Prostate gland (tissue), 2 donors: Measurements from ENCODE around the gene CSMD2. TPM values are rescaled to one million over a fixed set of nuclear protein-coding genes. Genes with fewer than 3 reads are reported as not detected.

Experiments used
- DNase-seq: peaks from one replicate; pipeline ENCODE4 v3.0.0-alpha.2; 2019; ENCODE audit warnings: low spot score
- H3K27ac ChIP-seq, 2 donors: fragments of 200-600 bp; sonication (generic); 2 replicates each; pipeline ENCODE4 v1.5.1; 2017 to 2019
- H3K27me3 ChIP-seq: fragments of 200-600 bp; sonication (generic); replicated peaks from 2 replicates; pipeline ENCODE4 v1.5.1; 2019; ENCODE audit not compliant: insufficient read depth
- H3K36me3 ChIP-seq, 2 donors: fragments of 200-600 bp; sonication (generic); 1 replicate in 1 of 2; 2 replicates in 1 of 2; pipeline versions ENCODE4 v1.5.1 to v1.8.1; 2017 to 2019
- H3K4me1 ChIP-seq: fragments of 200-600 bp; sonication (generic); replicated peaks from 2 replicates; pipeline ENCODE4 v1.5.1; 2019
- H3K4me3 ChIP-seq, 2 donors: fragments of 200-600 bp; sonication (generic); 2 replicates each; pipeline ENCODE4 v1.5.1; 2017 to 2019
- H3K9me3 ChIP-seq: fragments of 200-600 bp; sonication (generic); 2 replicates; pipeline ENCODE4 v1.5.1; 2017
- POLR2A ChIP-seq: fragments of 450-650 bp; IDR thresholded peaks from one replicate; pipeline ENCODE4 v1.6.1; 2016; ENCODE audit warnings: antibody characterized with exemption, mild to moderate bottlenecking
- POLR2AphosphoS5 ChIP-seq: sonication (generic); formaldehyde crosslinking; IDR thresholded peaks from one replicate; pipeline ENCODE4 v1.6.1; 2017; ENCODE audit warnings: antibody characterized with exemption
- WGBS: methylation state at CpG from one replicate; pipeline ENCODE4 v1.1.5; 2018; 5-methylcytosine and 5-hydroxymethylcytosine counted together
- intact Hi-C: fragments of 100-400 bp; cut with DNase I; formaldehyde crosslinking; loops from one replicate; pipeline ENCODE4 v1.14.2; 2022
- total RNA-seq, 2 donors: library from RNA; depleted of rRNA; stranded (reverse); fragments of >200 nt; gene quantifications; one replicate each; pipeline ENCODE4 v1.1.0, GENCODE V29; 2016
- TF ChIP-seq, protein P1 (sequence below), 4 experiments: fragments of 200-600 bp in 2 of 4; fragments of 450-650 bp in 2 of 4; sonication (generic) in 2 of 4; IDR thresholded peaks; 1 replicate in 3 of 4; 2 replicates in 1 of 4; pipeline ENCODE4 v1.5.1; 2016 to 2019; ENCODE audit warnings: antibody characterized with exemption in 4 of 4, mild to moderate bottlenecking in 2 of 4, moderate library complexity in 2 of 4

Gene CSMD2
- total RNA-seq, 2 donors from 2014 or later = 0.14 to 5.5 TPM

- intact Hi-C loops = no loop called here
- Histone ChIP-seq H3K36me3 (no peaks in the 10 kb centered on the region), H3K27me3 (no peaks in the 10 kb centered on the region), H3K27ac (no peak overlapping the region), H3K4me3 (no peak overlapping the region), H3K4me1 (no peaks in the 10 kb centered on the region), H3K9me3 (no peaks in the 10 kb centered on the region)
- WGBS = 76% methylated on average over 5 of the region's 5 CpGs
- no peak for DNase-seq
- TF ChIP-seq POLR2AphosphoS5 (no peak), POLR2A (no peak)
- TF ChIP-seq, protein P1, sequence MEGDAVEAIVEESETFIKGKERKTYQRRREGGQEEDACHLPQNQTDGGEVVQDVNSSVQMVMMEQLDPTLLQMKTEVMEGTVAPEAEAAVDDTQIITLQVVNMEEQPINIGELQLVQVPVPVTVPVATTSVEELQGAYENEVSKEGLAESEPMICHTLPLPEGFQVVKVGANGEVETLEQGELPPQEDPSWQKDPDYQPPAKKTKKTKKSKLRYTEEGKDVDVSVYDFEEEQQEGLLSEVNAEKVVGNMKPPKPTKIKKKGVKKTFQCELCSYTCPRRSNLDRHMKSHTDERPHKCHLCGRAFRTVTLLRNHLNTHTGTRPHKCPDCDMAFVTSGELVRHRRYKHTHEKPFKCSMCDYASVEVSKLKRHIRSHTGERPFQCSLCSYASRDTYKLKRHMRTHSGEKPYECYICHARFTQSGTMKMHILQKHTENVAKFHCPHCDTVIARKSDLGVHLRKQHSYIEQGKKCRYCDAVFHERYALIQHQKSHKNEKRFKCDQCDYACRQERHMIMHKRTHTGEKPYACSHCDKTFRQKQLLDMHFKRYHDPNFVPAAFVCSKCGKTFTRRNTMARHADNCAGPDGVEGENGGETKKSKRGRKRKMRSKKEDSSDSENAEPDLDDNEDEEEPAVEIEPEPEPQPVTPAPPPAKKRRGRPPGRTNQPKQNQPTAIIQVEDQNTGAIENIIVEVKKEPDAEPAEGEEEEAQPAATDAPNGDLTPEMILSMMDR (IDR thresholded peaks at IDR 0.05) = no peak
These were observed 168.7 kb downstream of the CSMD2 start for GRCh38 chr1:33996281-33996680.

GRCh38 chr1:33993301-33993700 lies 171.7 kb downstream of the CSMD2 start:
- intact Hi-C loops = no loop called here
- H3K4me1 ChIP-seq = no peaks in the 10 kb centered on the region
- WGBS = 89% methylated on average over 4 of the region's 4 CpGs
- no peak overlapping the region for H3K27ac ChIP-seq
- no peaks in the 10 kb centered on the region for H3K9me3 ChIP-seq
- TF ChIP-seq POLR2A (no peak), POLR2AphosphoS5 (no peak)
- TF ChIP-seq, protein P1 (IDR thresholded peaks at IDR 0.05) = no peak
- no peaks in the 10 kb centered on the region for H3K36me3 ChIP-seq
- no peaks in the 10 kb centered on the region for H3K27me3 ChIP-seq
- H3K4me3 ChIP-seq = no peak overlapping the region
- no peak for DNase-seq

DNA sequence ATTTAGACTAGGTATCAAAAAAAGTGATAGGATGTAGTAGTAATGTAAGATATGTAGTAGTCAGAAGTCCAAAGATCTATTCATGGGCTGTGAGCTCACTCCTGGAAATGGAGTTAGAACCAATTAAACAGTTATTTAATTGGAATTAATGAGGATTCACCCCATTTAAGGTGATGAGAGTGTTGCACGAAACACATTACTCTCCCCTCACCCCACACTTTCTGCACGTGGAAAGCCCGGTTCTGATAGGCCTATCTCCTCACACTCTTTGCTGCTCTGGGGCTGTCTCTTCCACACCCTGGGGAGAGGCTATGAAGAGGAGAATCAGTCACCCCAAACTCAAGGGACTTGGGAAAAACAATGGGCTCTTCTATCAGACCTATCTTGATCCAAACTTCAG lies 174.7 kb downstream of the CSMD2 start:
- Histone ChIP-seq H3K4me3 (no peak overlapping the region), H3K27me3 (no peaks in the 10 kb centered on the region), H3K27ac (no peak overlapping the region), H3K36me3 (no peaks in the 10 kb centered on the region), H3K9me3 (no peaks in the 10 kb centered on the region), H3K4me1 (no peaks in the 10 kb centered on the region)
- DNase-seq = no peak
- WGBS = 79% methylated on average over 3 of the region's 3 CpGs
- TF ChIP-seq, protein P1 (IDR thresholded peaks at IDR 0.05) = no peak
- TF ChIP-seq POLR2A (no peak), POLR2AphosphoS5 (no peak)
- intact Hi-C loops = no loop called here

DNA sequence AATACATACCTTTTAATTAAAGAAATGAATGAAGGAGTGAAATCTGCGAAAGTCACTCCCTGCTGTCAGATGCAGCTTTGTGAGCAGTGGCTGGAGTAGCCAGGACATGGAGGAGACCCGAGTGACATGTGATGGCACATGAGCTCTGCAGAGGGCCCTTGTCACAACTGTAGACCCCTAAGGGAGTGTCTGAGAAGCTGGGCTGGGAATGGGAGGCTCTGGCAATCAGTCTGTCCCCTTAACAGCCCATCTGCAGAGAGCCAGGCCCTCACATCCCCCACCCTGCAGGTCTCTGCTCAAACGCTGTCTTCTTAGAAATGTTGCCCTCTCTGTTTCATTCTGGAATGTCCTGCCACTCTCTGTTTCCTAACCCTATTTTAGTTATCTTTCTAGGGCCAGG lies 176.9 kb downstream of the CSMD2 start:
- intact Hi-C loops = no loop called here
- WGBS = 74% methylated on average over 3 of the region's 3 CpGs
- H3K4me3 ChIP-seq = no peak overlapping the region
- TF ChIP-seq POLR2AphosphoS5 (no peak), POLR2A (no peak)
- TF ChIP-seq, protein P1 (IDR thresholded peaks at IDR 0.05) = no peak
- H3K36me3 ChIP-seq = no peaks in the 10 kb centered on the region
- no peak for DNase-seq
- H3K27me3 ChIP-seq = no peaks in the 10 kb centered on the region
- no peak overlapping the region for H3K27ac ChIP-seq
- H3K4me1 ChIP-seq = no peaks in the 10 kb centered on the region
- no peaks in the 10 kb centered on the region for H3K9me3 ChIP-seq

GRCh38 chr1:33986390-33987095 lies 178.5 kb downstream of the CSMD2 start:
- H3K4me3 ChIP-seq = no peak overlapping the region
- DNase-seq = peak; percentile 31
- 66% methylated on average over 5 of the region's 5 CpGs for WGBS
- no peak overlapping the region for H3K27ac ChIP-seq
- intact Hi-C loops = no loop called here
- no peaks in the 10 kb centered on the region for H3K9me3 ChIP-seq
- H3K27me3 ChIP-seq = no peaks in the 10 kb centered on the region
- TF ChIP-seq POLR2A (no peak), POLR2AphosphoS5 (peak; percentile 50)
- TF ChIP-seq, protein P1 (IDR thresholded peaks at IDR 0.05) = no peak
- no peaks in the 10 kb centered on the region for H3K4me1 ChIP-seq
- no peaks in the 10 kb centered on the region for H3K36me3 ChIP-seq
